Spleen (tissue), 11 donors: ENCODE data around the gene ASB6. TPM values are rescaled to one million over a fixed set of nuclear protein-coding genes. Genes with fewer than 3 reads are reported as not detected.

ENCODE experiments used
- DNase-seq: peaks from one replicate; pipeline ENCODE4 v3.0.0-alpha.2; 2020
- H3K27ac ChIP-seq, 8 donors: fragments of 200-600 bp; sonication (generic) in 7 of 8; 1 replicate in 4 of 8; 2 replicates in 4 of 8; pipeline versions ENCODE4 v1.5.0 to v1.8.0; 2016 to 2021; ENCODE audit warnings: inconsistent platforms in 4 of 8, mild to moderate bottlenecking in 4 of 8, moderate library complexity in 1 of 8
- H3K27me3 ChIP-seq, 7 donors: fragments of 200-600 bp; sonication (generic) in 6 of 7; replicated peaks in 1 of 7; 1 replicate in 4 of 7; 2 replicates in 3 of 7; pipeline versions ENCODE4 v1.5.0 to v1.8.0; 2016 to 2021; ENCODE audit warnings: inconsistent platforms in 3 of 7, mild to moderate bottlenecking in 1 of 7
- H3K36me3 ChIP-seq, 6 donors: fragments of 200-600 bp; sonication (generic) in 5 of 6; 1 replicate in 4 of 6; 2 replicates in 2 of 6; pipeline versions ENCODE4 v1.5.0 to v1.8.0; 2016 to 2021; ENCODE audit warnings: inconsistent platforms in 2 of 6
- H3K4me1 ChIP-seq, 6 donors: fragments of 200-600 bp; sonication (generic) in 5 of 6; 1 replicate in 3 of 6; 2 replicates in 3 of 6; pipeline versions ENCODE4 v1.5.0 to v1.8.0; 2016 to 2021; ENCODE audit warnings: inconsistent platforms in 3 of 6
- H3K4me3 ChIP-seq, 8 donors: fragments of 200-600 bp; sonication (generic) in 7 of 8; 1 replicate in 4 of 8; 2 replicates in 4 of 8; pipeline versions ENCODE4 v1.5.0 to v1.8.0; 2016 to 2021; ENCODE audit warnings: inconsistent platforms in 4 of 8, mild to moderate bottlenecking in 4 of 8, moderate library complexity in 2 of 8
- H3K9me3 ChIP-seq, 8 donors: fragments of 200-600 bp; sonication (generic) in 7 of 8; 1 replicate in 4 of 8; 2 replicates in 4 of 8; pipeline versions ENCODE4 v1.5.0 to v1.8.0; 2016 to 2021; ENCODE audit warnings: inconsistent platforms in 4 of 8
- CTCF ChIP-seq, 11 experiments: fragments of 200-600 bp in 7 of 11; fragments of 450-650 bp in 4 of 11; sonication (generic) in 4 of 11; IDR thresholded peaks in 8 of 11; conservative IDR thresholded peaks in 3 of 11; 1 replicate in 7 of 11; 2 replicates in 4 of 11; pipeline versions ENCODE4 v1.4.0 to v1.8.0; 2016 to 2021; ENCODE audit warnings: antibody characterized with exemption in 11 of 11, inconsistent platforms in 4 of 11, mild to moderate bottlenecking in 1 of 11
- POLR2A ChIP-seq, 3 donors: fragments of 450-650 bp; IDR thresholded peaks; one replicate each; pipeline ENCODE4 v1.5.1; 2017; ENCODE audit warnings: antibody characterized with exemption in 3 of 3, mild to moderate bottlenecking in 1 of 3
- POLR2AphosphoS5 ChIP-seq, 3 donors: sonication (generic); formaldehyde crosslinking; IDR thresholded peaks; one replicate each; pipeline ENCODE4 v1.5.1; 2017; ENCODE audit warnings: antibody characterized with exemption in 3 of 3
- WGBS, 5 donors: extraction: QIAGEN DNeasy Blood & Tissue Kit in 3 of 5; methylation state at CpG; one replicate each; pipeline versions ENCODE4 v1.1.5 to v1.1.7; 2013 to 2018; 5-methylcytosine and 5-hydroxymethylcytosine counted together
- intact Hi-C: fragments of 100-400 bp; cut with DNase I; formaldehyde crosslinking; loops from one replicate; pipeline ENCODE4 v1.15.0; 2023; ENCODE audit warnings: low total_unique reads
- polyA plus RNA-seq, 3 donors: library from polyadenylated mRNA; stranded (reverse); fragments of 200-250 nt; gene quantifications; one replicate each; pipeline ENCODE4 v1.2.1, GENCODE V29; 2013
- total RNA-seq, 7 donors: library from RNA; depleted of rRNA in 3 of 7; stranded (reverse); fragments of >200 nt in 3 of 7; fragmentation: NEBNext Ultra II Directional in 4 of 7; extraction: Animal tissue kit (Norgen Biotek cat#: 25700) in 4 of 7; gene quantifications; one replicate each; pipeline versions ENCODE4 v1.1.0 to v1.2.1, GENCODE V29; 2016 to 2021
- donor health status: healthy with polysubstance abuse.
- donor health status: DM: no; HTN: no; CAD: no; lungs with moderate emphysema.
- donor health status: DM: no; HTN: no; CAD: no.
- donor health status: Bipolar disorder and iron deficiency.
- donor health status: healthy.
- donor health status: DM: no; HTN: no; CAD: no.
- donor health status: DM: yes; HTN: yes; CAD: no.

The ASB6 gene
- total and polyA plus RNA-seq, 10 donors, result 11.5 to 30.8 (median 21.3) TPM

DNA sequence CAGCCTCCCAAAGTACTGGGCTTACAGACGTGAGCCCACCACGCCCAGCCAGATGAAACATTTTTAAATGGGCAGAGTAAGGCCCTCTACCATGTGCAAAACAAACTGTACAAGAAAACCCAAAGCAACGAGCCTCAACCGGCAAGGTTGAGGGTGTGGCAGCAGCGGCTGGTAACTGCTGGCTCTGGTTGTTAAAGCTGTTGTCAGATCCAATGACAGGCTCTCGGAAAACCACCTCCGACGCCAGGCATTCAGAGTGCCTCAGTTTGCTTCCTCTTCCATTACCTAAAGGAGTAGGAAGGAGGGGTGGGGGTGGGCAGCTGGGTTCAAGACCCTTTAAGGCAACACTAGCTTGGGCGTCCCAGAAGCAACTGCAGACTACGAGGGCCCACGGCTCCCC is 2.4 kb upstream of the ASB6 start:
- DNase-seq, result no peak
- Histone ChIP-seq H3K4me1 (peaks cover 13 to 33% (median 28%) of the 10 kb centered on the region in 6 donors), H3K27me3 (no peaks in the 10 kb centered on the region), H3K4me3 (no peak overlapping the region), H3K9me3 (no peaks in the 10 kb centered on the region), H3K36me3 (peaks cover 0 to 6% (median 2%) of the 10 kb centered on the region in 6 donors), H3K27ac (no peak overlapping the region)
- intact Hi-C loops, result loop anchor here (10.0 kb wide), 1 partner anchor 140 kb away; no protein-coding TSS in a partner anchor
- TF ChIP-seq POLR2AphosphoS5 (IDR thresholded peaks at IDR 0.05) (no peak), CTCF (IDR thresholded peaks at IDR 0.05 in 8 of 11, conservative IDR thresholded peaks at IDR 0.05 in 3 of 11) (no peak), POLR2A (IDR thresholded peaks at IDR 0.05) (no peak)
- 67 to 89% (median 83%) methylated on average over 9 to 11 of the region's 11 CpGs for WGBS, 5 donors

GRCh38 chr9:129643706-129644105 is 1.8 kb upstream of the ASB6 start:
- Histone ChIP-seq H3K27me3 (no peaks in the 10 kb centered on the region), H3K27ac (no peak overlapping the region), H3K4me3 (no peak overlapping the region), H3K9me3 (no peaks in the 10 kb centered on the region), H3K4me1 (peaks cover 13 to 39% (median 33%) of the 10 kb centered on the region in 6 donors), H3K36me3 (peaks cover 0 to 13% (median 9%) of the 10 kb centered on the region in 6 donors)
- WGBS, 5 donors, result 79 to 89% (median 88%) methylated on average over 10 of the region's 10 CpGs
- intact Hi-C loops, result loop anchor here (10.0 kb wide), 1 partner anchor 141 kb away; no protein-coding TSS in a partner anchor
- no peak for TF ChIP-seq POLR2AphosphoS5 (IDR thresholded peaks at IDR 0.05)
- TF ChIP-seq POLR2A (IDR thresholded peaks at IDR 0.05), result no peak
- no peak for TF ChIP-seq CTCF (IDR thresholded peaks at IDR 0.05 in 8 of 11, conservative IDR thresholded peaks at IDR 0.05 in 3 of 11)
- no peak for DNase-seq

DNA sequence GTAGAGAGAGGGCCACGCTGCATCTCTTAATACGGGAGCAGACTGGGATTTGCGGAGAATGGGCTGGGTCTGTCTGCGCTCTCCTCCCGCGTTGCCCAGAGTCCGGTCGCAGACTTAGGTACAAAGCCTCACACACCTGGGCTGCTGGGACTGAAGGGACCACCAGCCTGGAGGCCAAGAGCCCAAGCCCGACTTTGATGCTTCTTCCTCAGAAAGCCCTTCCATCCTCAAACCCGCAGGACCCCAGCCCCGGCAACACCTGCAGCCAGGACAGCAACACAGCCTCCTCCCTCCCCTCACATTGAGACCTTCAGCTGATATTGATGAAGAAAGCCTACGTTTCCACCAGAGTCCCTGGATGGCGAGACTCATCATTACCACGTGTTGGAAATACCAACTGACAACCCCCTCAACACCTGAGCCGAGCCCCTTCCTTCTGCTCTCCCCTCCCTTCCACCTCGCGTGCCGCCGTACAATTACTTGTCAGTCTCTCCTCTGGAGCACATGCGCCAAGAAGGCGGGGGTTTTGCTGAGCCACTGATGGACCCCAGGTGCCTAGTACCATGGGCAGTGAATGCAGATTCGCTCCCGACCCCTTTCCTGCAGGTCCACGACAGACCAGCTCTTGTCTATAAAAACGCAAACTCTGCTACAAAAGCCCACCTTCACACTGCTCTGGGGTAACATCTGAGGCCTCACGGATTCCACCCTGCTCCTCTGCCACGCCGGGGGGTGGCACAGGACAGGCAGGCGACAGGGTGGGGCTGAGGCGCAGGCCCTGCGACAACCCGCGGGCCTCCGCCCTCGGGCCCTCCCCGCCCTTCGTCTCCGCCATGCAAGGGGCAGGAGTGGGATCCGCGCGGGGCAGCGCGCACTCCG is 841 bp downstream of the ASB6 start:
- peaks cover 0 to 39% (median 33%) of the 10 kb centered on the region in 6 donors for H3K36me3 ChIP-seq
- TF ChIP-seq CTCF (IDR thresholded peaks at IDR 0.05 in 8 of 11, conservative IDR thresholded peaks at IDR 0.05 in 3 of 11) (no peak), POLR2A (IDR thresholded peaks at IDR 0.05) (no peak), POLR2AphosphoS5 (IDR thresholded peaks at IDR 0.05) (no peak)

More for the DNA sequence above, 841 bp downstream of the ASB6 start:
- intact Hi-C loops, result loop anchor here (10.0 kb wide), 1 partner anchor 144 kb away; no protein-coding TSS in a partner anchor
- Histone ChIP-seq H3K4me3 (peak overlapping the region; percentile 67 to 98 (median 94)), H3K9me3 (no peaks in the 10 kb centered on the region), H3K27ac (peak overlapping the region; percentile 80 to 92 (median 88)), H3K4me1 (peaks cover 15 to 65% (median 42%) of the 10 kb centered on the region in 6 donors), H3K27me3 (no peaks in the 10 kb centered on the region)
- WGBS, 5 donors, result 14 to 22% (median 21%) methylated on average over 18 to 44 of the region's 44 CpGs
- no peak for DNase-seq
